22Rv1 (cell line): Measurements from ENCODE around the gene OTOF.

ENCODE experiments used
- ZFX ChIP-seq: fragments of 450-650 bp; IDR thresholded peaks from 2 replicates; pipeline ENCODE4 v1.6.1; 2017; ENCODE audit warnings: antibody characterized with exemption, borderline replicate concordance
- TF ChIP-seq, protein P1 (sequence below): fragments of 450-650 bp; IDR thresholded peaks from 2 replicates; pipeline ENCODE4 v1.5.1; 2017; ENCODE audit warnings: mild to moderate bottlenecking

DNA sequence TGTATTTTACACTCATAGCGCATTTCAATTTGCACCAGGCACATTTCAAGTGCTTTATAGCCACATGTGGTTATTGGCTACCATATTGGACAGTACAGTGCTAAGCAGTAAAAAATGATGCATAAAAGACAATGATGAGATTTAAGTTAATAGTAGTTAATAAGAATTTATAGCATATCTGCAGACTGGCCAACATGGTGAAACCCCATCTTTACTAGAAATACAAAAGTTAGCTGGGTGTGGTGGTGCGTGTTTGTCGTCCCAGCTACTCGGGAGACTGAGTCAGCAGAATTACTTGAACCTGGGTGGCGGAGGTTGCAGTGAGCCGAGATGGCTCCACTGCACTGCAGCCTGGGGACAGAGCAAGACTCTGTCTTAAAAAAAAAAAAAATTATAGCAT lies 66.5 kb downstream of the OTOF start:
- TF ChIP-seq, protein P1, sequence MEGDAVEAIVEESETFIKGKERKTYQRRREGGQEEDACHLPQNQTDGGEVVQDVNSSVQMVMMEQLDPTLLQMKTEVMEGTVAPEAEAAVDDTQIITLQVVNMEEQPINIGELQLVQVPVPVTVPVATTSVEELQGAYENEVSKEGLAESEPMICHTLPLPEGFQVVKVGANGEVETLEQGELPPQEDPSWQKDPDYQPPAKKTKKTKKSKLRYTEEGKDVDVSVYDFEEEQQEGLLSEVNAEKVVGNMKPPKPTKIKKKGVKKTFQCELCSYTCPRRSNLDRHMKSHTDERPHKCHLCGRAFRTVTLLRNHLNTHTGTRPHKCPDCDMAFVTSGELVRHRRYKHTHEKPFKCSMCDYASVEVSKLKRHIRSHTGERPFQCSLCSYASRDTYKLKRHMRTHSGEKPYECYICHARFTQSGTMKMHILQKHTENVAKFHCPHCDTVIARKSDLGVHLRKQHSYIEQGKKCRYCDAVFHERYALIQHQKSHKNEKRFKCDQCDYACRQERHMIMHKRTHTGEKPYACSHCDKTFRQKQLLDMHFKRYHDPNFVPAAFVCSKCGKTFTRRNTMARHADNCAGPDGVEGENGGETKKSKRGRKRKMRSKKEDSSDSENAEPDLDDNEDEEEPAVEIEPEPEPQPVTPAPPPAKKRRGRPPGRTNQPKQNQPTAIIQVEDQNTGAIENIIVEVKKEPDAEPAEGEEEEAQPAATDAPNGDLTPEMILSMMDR, result no peak
- TF ChIP-seq ZFX, result no peak
